Endothelial cell of umbilical vein (primary cell): ENCODE measurements around the gene UBE2E3. TPM values are rescaled to one million over a fixed set of nuclear protein-coding genes. Genes with fewer than 3 reads are reported as not detected.

Experiments used
- BruUV-seq: library from RNA; stranded (reverse); fragments of 400-500 nt; replicated peaks from 2 replicates; lab custom pipeline; 2021; lab: Mats Ljungman, UMichigan
- CTCF ChIA-PET: fragments of 300-600, 350-600 bp; sonication (Branson Sonifier 250); formaldehyde crosslinking; loops from one replicate; lab custom pipeline; 2021; ENCODE audit warnings: antibody characterized with exemption, inconsistent platforms; lab: Charles Lee
- POLR2A ChIA-PET: fragments of 300-600, 350-600 bp; sonication (Branson Sonifier 250); formaldehyde crosslinking; loops from one replicate; lab custom pipeline; 2021; ENCODE audit warnings: antibody characterized with exemption, inconsistent platforms; lab: Charles Lee
- DNase-seq: peaks from one replicate; pipeline ENCODE4 v3.0.0-alpha.2; 2011; ENCODE audit warnings: low read depth, low spot score
- FAIRE-seq: peaks from 2 replicates; lab custom pipeline; 2011; peaks lifted over from hg19 to GRCh38; lab: Jason Lieb, UNC
- H2AFZ ChIP-seq: 2 replicates; pipeline ENCODE4 v1.6.0; 2012; ENCODE audit warnings: low read depth, low read length, control low read depth, inconsistent platforms
- H3K27ac ChIP-seq: 2 replicates; pipeline ENCODE4 v1.5.1; 2011; ENCODE audit warnings: low read depth, mild to moderate bottlenecking, control low read depth, low read length, moderate library complexity; ENCODE audit not compliant: insufficient read depth
- H3K27me3 ChIP-seq, 2 experiments: 2 replicates each; pipeline versions ENCODE4 v1.6.0 to v1.6.1; 2011; ENCODE audit warnings: low read length in 2 of 2, mixed read lengths in 1 of 2; ENCODE audit not compliant: control insufficient read depth in 2 of 2, insufficient read depth in 2 of 2
- H3K36me3 ChIP-seq, 2 experiments: 2 replicates in 1 of 2; 3 replicates in 1 of 2; pipeline ENCODE4 v1.5.1; 2011; ENCODE audit warnings: low read length in 2 of 2, mild to moderate bottlenecking in 1 of 2, moderate library complexity in 1 of 2; ENCODE audit not compliant: control insufficient read depth in 2 of 2, insufficient read depth in 2 of 2; ENCODE audit errors: extremely low read depth in 1 of 2
- H3K4me1 ChIP-seq: 3 replicates; pipeline ENCODE4 v1.5.1; 2011; ENCODE audit warnings: mild to moderate bottlenecking, low read length; ENCODE audit not compliant: control insufficient read depth, insufficient read depth; ENCODE audit errors: extremely low read depth
- H3K4me2 ChIP-seq: 2 replicates; pipeline ENCODE4 v1.6.1; 2011; ENCODE audit warnings: low read length, control low read depth, mixed read lengths; ENCODE audit not compliant: insufficient read depth
- H3K4me3 ChIP-seq, 3 experiments: fragments of 200-600 bp in 1 of 3; sonication (generic), shearing (Covaris generic) in 1 of 3; replicated peaks in 1 of 3; 2 replicates each; pipeline ENCODE4 v1.5.1; 2011 to 2016; ENCODE audit warnings: control low read depth in 3 of 3, low read length in 3 of 3, mild to moderate bottlenecking in 2 of 3, inconsistent platforms in 1 of 3, low read depth in 1 of 3, moderate library complexity in 1 of 3; ENCODE audit not compliant: insufficient read depth in 1 of 3
- H3K79me2 ChIP-seq: 2 replicates; pipeline ENCODE4 v1.6.0; 2012; ENCODE audit warnings: low read length, inconsistent platforms; ENCODE audit not compliant: control insufficient read depth, insufficient read depth
- H3K9ac ChIP-seq: replicated peaks from 2 replicates; pipeline ENCODE3; 2011; ENCODE audit warnings: low read length, control low read depth; ENCODE audit not compliant: insufficient read depth; ENCODE audit errors: extremely low read depth
- H3K9me1 ChIP-seq: replicated peaks from 3 replicates; pipeline ENCODE4 v1.6.0; 2011; ENCODE audit warnings: mild to moderate bottlenecking, low read length; ENCODE audit not compliant: control insufficient read depth, insufficient read depth; ENCODE audit errors: extremely low read depth
- H3K9me3 ChIP-seq: replicated peaks from 2 replicates; pipeline ENCODE4 v1.5.1; 2012; ENCODE audit warnings: low read length, inconsistent platforms; ENCODE audit not compliant: control insufficient read depth, insufficient read depth
- H4K20me1 ChIP-seq: replicated peaks from 2 replicates; pipeline ENCODE3; 2011; ENCODE audit warnings: mild to moderate bottlenecking, low read length; ENCODE audit not compliant: control insufficient read depth, insufficient read depth; ENCODE audit errors: extremely low read depth
- EZH2 ChIP-seq: IDR thresholded peaks from 2 replicates; pipeline ENCODE4 v1.6.1; 2012; ENCODE audit warnings: borderline replicate concordance, low read depth, mild to moderate bottlenecking, moderate library complexity, low read length, inconsistent platforms; ENCODE audit not compliant: severe bottlenecking
- FOS ChIP-seq: IDR thresholded peaks from 2 replicates; pipeline ENCODE4 v1.6.1; 2011; ENCODE audit warnings: mild to moderate bottlenecking, low read length, moderate library complexity, borderline replicate concordance; ENCODE audit not compliant: insufficient read depth
- GATA2 ChIP-seq: IDR thresholded peaks from 2 replicates; pipeline ENCODE4 v1.7.0; 2011; ENCODE audit warnings: low read depth, mild to moderate bottlenecking, moderate library complexity, mixed read lengths, low read length; ENCODE audit not compliant: insufficient read length, insufficient read depth
- JUN ChIP-seq: IDR thresholded peaks from 2 replicates; pipeline ENCODE4 v1.6.1; 2011; ENCODE audit warnings: borderline replicate concordance, low read depth; ENCODE audit not compliant: insufficient read length, insufficient read depth
- MYC ChIP-seq: IDR thresholded peaks from one replicate; pipeline ENCODE4 v1.6.1; 2011; ENCODE audit warnings: mild to moderate bottlenecking, low read depth, low read length
- POLR2A ChIP-seq: IDR thresholded peaks from 2 replicates; pipeline ENCODE4 v1.6.1; 2012; ENCODE audit warnings: low read depth, mild to moderate bottlenecking, control low read depth, low read length
- POLR2AphosphoS5 ChIP-seq: IDR thresholded peaks from 2 replicates; pipeline ENCODE4 v1.6.1; 2012; ENCODE audit warnings: low read depth, mild to moderate bottlenecking, control low read depth, low read length, moderate library complexity; ENCODE audit not compliant: insufficient read depth
- dilution Hi-C: fragments of 300-500 bp; cut with MboI; formaldehyde crosslinking; loops from one replicate; pipeline ENCODE4 v1.15.0; 2019; ENCODE audit warnings: low sequenced_read_pairs; ENCODE audit not compliant: extremely low pct_ligation_motif_present
- intact Hi-C: fragments of 100-400 bp; cut with micrococcal nuclease; formaldehyde crosslinking; loops from one replicate; pipeline ENCODE4 v1.10.0; 2022
- polyA plus RNA-seq, 4 experiments: library from polyadenylated mRNA; depleted of rRNA in 3 of 4; stranded (reverse) in 3 of 4; unstranded in 1 of 4; fragments of >200 nt; gene quantifications; 2 replicates each; pipeline versions ENCODE4 v1.2.1 to v1.2.3, GENCODE V29; 2011 to 2012; ENCODE audit warnings: missing spikeins in 1 of 4
- total RNA-seq: library from RNA; stranded (reverse); gene quantifications from 2 replicates; pipeline ENCODE4 v1.2.3, GENCODE V29; 2021
- TF ChIP-seq, protein P1 (sequence below): IDR thresholded peaks from 2 replicates; pipeline ENCODE4 v1.6.1; 2011; ENCODE audit not compliant: insufficient read depth, insufficient read length
- TF ChIP-seq, protein P2 (sequence below), 2 donors: IDR thresholded peaks; 1 replicate in 1 of 2; 2 replicates in 1 of 2; pipeline ENCODE4 v1.5.1; 2011; ENCODE audit warnings: low read length in 2 of 2, mild to moderate bottlenecking in 2 of 2, moderate library complexity in 2 of 2, control low read depth in 1 of 2, inconsistent platforms in 1 of 2, low read depth in 1 of 2; ENCODE audit not compliant: insufficient read depth in 1 of 2; ENCODE audit errors: extremely low read depth in 1 of 2

UBE2E3 gene
- total and polyA plus RNA-seq, 2 donors (not counting 3 experiments of a cell fraction or from before 2014, with no cell fraction given): 81.5 to 107 TPM

DNA sequence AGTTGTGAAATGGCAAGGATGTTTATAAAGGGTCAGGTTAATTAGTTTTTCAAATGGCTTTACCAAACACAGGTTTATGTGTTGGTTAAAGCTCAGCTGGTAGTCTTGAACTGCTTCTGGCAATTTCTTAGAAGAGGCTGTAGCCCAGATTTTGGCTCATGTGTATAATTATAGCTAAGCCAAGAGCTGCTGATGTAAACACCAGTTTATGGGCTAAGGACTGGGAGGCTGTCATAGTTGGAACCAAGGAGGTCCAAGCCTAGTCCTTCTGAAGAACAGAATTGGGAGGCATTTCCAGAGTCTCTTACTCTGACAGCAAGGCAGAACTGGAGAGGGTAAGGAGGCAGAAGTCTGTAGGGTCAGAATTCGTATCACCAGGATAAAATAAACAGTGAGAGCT lies 25.4 kb downstream of the UBE2E3 start:
- POLR2A ChIA-PET: no interaction called here
- TF ChIP-seq, protein P1, sequence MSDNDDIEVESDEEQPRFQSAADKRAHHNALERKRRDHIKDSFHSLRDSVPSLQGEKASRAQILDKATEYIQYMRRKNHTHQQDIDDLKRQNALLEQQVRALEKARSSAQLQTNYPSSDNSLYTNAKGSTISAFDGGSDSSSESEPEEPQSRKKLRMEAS: no peak
- no peak for TF ChIP-seq POLR2AphosphoS5
- no peak for TF ChIP-seq FOS
- no peak for TF ChIP-seq JUN
- no peak for TF ChIP-seq GATA2
- TF ChIP-seq, protein P2, sequence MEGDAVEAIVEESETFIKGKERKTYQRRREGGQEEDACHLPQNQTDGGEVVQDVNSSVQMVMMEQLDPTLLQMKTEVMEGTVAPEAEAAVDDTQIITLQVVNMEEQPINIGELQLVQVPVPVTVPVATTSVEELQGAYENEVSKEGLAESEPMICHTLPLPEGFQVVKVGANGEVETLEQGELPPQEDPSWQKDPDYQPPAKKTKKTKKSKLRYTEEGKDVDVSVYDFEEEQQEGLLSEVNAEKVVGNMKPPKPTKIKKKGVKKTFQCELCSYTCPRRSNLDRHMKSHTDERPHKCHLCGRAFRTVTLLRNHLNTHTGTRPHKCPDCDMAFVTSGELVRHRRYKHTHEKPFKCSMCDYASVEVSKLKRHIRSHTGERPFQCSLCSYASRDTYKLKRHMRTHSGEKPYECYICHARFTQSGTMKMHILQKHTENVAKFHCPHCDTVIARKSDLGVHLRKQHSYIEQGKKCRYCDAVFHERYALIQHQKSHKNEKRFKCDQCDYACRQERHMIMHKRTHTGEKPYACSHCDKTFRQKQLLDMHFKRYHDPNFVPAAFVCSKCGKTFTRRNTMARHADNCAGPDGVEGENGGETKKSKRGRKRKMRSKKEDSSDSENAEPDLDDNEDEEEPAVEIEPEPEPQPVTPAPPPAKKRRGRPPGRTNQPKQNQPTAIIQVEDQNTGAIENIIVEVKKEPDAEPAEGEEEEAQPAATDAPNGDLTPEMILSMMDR (IDR thresholded peaks at IDR 0.05; ENCODE audit: extremely low read depth in 1 of 2, insufficient read depth in 1 of 2, low read depth in 1 of 2, low read length in 2 of 2): no peak
- TF ChIP-seq EZH2: no peak
- TF ChIP-seq MYC: no peak
- no peak for TF ChIP-seq POLR2A
- dilution Hi-C loops: no loop called here

More for the DNA sequence above, 25.4 kb downstream of the UBE2E3 start:
- H3K4me1 ChIP-seq: no peaks in the 10 kb centered on the region
- H4K20me1 ChIP-seq: peaks cover 20% of the 10 kb centered on the region
- no TSS peak for BruUV-seq
- FAIRE-seq: no peak
- no peaks in the 10 kb centered on the region for H3K9me3 ChIP-seq
- no peak overlapping the region for H3K4me3 ChIP-seq
- intact Hi-C loops: no loop called here
- H3K36me3 ChIP-seq: no peaks in the 10 kb centered on the region
- CTCF ChIA-PET: interaction anchor here (0.9 to 2.1 kb wide), 5 partner anchors 9 to 709 kb away, joined by 3 to 9 read pairs (median 4); partner anchors contain the start of gene UBE2E3
- no peak overlapping the region for H2AFZ ChIP-seq
- H3K27ac ChIP-seq: no peak overlapping the region
- DNase-seq: no peak
- no peak overlapping the region for H3K9ac ChIP-seq
- H3K27me3 ChIP-seq: no peaks in the 10 kb centered on the region
- peaks cover 88% of the 10 kb centered on the region for H3K79me2 ChIP-seq
- H3K4me2 ChIP-seq: no peak overlapping the region
- H3K9me1 ChIP-seq: peaks cover 4% of the 10 kb centered on the region
